DND-41 (cell line): ENCODE measurements around the gene UBXN4.

ENCODE experiments used
- EZH2 ChIP-seq: IDR thresholded peaks from 3 replicates; pipeline ENCODE4 v1.6.1; 2012; ENCODE audit warnings: borderline replicate concordance, low read depth, mild to moderate bottlenecking, moderate library complexity, low read length, inconsistent platforms; ENCODE audit not compliant: severe bottlenecking
- TF ChIP-seq, protein P1 (sequence below): IDR thresholded peaks from 2 replicates; pipeline ENCODE4 v1.5.1; 2012; ENCODE audit warnings: borderline replicate concordance, low read length, moderate library complexity, mild to moderate bottlenecking; ENCODE audit not compliant: poor library complexity, severe bottlenecking; ENCODE audit errors: extremely low read depth

DNA sequence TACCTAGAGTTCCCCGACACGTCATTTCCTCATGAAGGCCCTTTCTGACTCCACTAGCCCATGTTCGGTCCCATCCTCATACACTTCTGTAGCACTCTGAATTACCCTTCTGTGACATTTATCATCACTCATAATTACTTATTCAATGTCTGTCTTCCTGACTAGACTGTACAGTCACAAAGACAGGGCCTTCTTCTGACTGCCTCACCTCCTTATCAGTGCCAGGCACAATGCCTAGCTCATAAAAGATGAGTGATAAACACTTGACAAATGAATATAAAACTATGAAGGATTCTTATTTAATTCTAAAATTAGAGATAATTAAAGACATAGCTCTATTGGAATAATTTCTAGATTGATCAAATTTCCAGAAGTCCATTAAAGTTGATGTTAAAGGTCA, 1.4 kb upstream of the UBXN4 start:
- TF ChIP-seq, protein P1, sequence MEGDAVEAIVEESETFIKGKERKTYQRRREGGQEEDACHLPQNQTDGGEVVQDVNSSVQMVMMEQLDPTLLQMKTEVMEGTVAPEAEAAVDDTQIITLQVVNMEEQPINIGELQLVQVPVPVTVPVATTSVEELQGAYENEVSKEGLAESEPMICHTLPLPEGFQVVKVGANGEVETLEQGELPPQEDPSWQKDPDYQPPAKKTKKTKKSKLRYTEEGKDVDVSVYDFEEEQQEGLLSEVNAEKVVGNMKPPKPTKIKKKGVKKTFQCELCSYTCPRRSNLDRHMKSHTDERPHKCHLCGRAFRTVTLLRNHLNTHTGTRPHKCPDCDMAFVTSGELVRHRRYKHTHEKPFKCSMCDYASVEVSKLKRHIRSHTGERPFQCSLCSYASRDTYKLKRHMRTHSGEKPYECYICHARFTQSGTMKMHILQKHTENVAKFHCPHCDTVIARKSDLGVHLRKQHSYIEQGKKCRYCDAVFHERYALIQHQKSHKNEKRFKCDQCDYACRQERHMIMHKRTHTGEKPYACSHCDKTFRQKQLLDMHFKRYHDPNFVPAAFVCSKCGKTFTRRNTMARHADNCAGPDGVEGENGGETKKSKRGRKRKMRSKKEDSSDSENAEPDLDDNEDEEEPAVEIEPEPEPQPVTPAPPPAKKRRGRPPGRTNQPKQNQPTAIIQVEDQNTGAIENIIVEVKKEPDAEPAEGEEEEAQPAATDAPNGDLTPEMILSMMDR = no peak
- no peak for TF ChIP-seq EZH2
